ACC112 (cell line): ENCODE measurements around the gene GGN.

Source experiments
- H2AFZ ChIP-seq: fragments of 200-600 bp; sonication (generic); one replicate; pipeline ENCODE4 v1.6.0; 2017; ENCODE audit warnings: antibody characterized with exemption, low read length; ENCODE audit not compliant: unreplicated experiment
- H3K27ac ChIP-seq: fragments of 200-600 bp; sonication (generic); 2 replicates; pipeline ENCODE4 v1.5.1; 2014; ENCODE audit warnings: low read depth, mild to moderate bottlenecking, antibody characterized with exemption, low read length, moderate library complexity
- H3K27me3 ChIP-seq: fragments of 200-600 bp; sonication (generic); 2 replicates; pipeline ENCODE4 v1.6.1; 2014; ENCODE audit warnings: mild to moderate bottlenecking, antibody characterized with exemption, low read length, moderate library complexity, mixed read lengths; ENCODE audit not compliant: insufficient read depth
- H3K36me3 ChIP-seq: fragments of 200-600 bp; sonication (generic); 2 replicates; pipeline ENCODE4 v1.6.1; 2016; ENCODE audit warnings: mild to moderate bottlenecking, antibody characterized with exemption, low read length, moderate library complexity, mixed read lengths; ENCODE audit not compliant: insufficient read depth
- H3K4me1 ChIP-seq: fragments of 200-600 bp; sonication (generic); one replicate; pipeline ENCODE4 v1.6.1; 2016; ENCODE audit warnings: low read length, mixed read lengths; ENCODE audit not compliant: insufficient read depth, unreplicated experiment, control insufficient read depth
- H3K4me3 ChIP-seq: fragments of 200-600 bp; sonication (generic); 2 replicates; pipeline ENCODE4 v1.5.1; 2014; ENCODE audit warnings: mild to moderate bottlenecking, low read depth, low read length
- H3K79me2 ChIP-seq: fragments of 200-600 bp; sonication (generic); one replicate; pipeline ENCODE4 v1.6.0; 2016; ENCODE audit warnings: low read length; ENCODE audit not compliant: control insufficient read depth, unreplicated experiment, insufficient read depth

The GGN gene

GRCh38 chr19:38361633-38362075, 26.2 kb downstream of the GGN start:
- H3K27me3 ChIP-seq = peaks cover 31% of the 10 kb centered on the region
- no peak overlapping the region for H3K27ac ChIP-seq
- no peak overlapping the region for H2AFZ ChIP-seq
- no peaks in the 10 kb centered on the region for H3K79me2 ChIP-seq
- no peaks in the 10 kb centered on the region for H3K36me3 ChIP-seq
- peak overlapping the region; percentile 82 for H3K4me3 ChIP-seq
- no peaks in the 10 kb centered on the region for H3K4me1 ChIP-seq

DNA sequence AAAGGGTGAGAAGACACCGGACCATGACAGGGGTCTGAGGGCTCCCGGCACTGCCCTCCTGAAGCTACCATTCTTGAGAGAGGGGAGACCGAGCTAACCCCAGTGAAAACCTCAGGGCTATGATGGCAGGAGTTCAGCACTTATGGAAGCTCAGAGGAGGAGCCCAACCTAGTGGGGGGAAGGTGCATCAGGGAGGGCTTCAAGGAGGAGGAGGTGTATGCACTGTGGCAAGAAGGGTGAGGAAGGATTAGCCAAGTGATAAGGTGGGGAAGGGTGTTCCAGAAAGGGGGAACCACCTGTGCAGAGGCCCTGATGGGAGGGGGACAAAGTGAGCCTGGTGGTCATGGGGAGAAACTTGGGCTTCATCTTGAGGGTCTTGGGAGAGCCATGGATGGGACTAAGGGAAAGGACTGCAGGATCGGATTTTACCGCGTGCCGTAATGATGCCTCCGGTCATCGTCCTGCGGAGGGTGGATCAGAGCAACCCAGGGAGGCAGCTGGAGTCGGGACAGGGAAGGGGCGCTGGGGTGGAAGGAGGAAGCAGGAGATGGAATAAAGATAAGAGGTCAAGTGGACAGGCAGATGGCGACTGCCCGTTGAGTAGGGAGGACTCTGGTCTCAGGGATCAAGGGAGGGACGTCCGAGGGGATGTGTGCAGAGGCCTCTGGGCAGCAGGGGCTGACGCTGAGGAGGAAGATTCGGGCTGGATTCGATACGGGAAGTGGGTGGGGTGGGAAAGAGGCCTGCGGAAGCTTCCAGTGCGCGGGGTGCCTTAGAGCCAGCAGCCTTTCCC, 26.8 kb downstream of the GGN start:
- Histone ChIP-seq H3K27ac (no peak overlapping the region), H3K27me3 (peaks cover 32% of the 10 kb centered on the region), H3K79me2 (no peaks in the 10 kb centered on the region), H3K36me3 (no peaks in the 10 kb centered on the region), H3K4me1 (no peaks in the 10 kb centered on the region), H2AFZ (no peak overlapping the region), H3K4me3 (peak overlapping the region; percentile 82)

- Histone ChIP-seq H3K27ac (no peak overlapping the region), H2AFZ (no peak overlapping the region), H3K36me3 (no peaks in the 10 kb centered on the region), H3K4me3 (no peak overlapping the region), H3K27me3 (peaks cover 36% of the 10 kb centered on the region), H3K79me2 (no peaks in the 10 kb centered on the region), H3K4me1 (no peaks in the 10 kb centered on the region)
These were observed 27.5 kb downstream of the GGN start for GRCh38 chr19:38360351-38360750.

DNA sequence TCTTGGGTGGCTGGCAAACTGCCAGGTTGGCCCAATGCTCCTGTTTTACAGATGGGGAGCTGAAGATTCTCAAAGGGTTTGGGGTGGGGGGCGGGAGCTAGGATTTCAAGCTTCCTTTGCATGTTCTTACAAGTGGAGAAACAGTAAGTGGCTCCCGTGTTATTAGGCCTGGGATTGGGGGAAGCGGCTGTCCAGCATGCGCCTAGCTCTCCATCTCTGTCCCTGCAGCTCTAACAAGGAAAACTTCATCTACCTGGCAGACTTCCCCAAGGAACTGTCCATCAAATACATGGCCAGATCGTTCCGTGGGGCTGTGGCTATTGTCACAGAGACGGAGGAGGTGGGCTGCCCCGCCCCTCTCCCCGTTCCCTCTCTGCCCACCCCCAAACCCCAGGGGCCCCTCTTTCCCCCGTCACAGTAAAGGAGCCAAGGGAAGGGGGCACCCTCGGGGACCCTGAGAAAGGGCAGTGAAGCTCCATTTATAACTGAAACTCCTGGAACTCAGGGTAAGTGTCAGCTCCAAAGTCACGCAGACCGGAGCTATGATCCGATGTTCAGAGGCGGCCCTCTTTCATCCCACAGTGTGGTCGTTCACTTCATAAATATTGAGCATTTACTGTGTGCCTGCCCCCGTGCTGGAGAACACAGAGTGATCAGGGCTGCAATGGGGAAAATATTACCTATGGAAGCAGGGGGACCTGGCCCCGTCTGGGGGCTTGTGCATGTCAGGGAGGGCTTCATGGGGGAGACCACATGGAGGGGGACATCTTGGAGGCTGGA, 28.4 kb downstream of the GGN start:
- H3K4me3 ChIP-seq = no peak overlapping the region
- H3K27me3 ChIP-seq = peaks cover 36% of the 10 kb centered on the region
- no peak overlapping the region for H2AFZ ChIP-seq
- H3K4me1 ChIP-seq = no peaks in the 10 kb centered on the region
- no peaks in the 10 kb centered on the region for H3K36me3 ChIP-seq
- no peaks in the 10 kb centered on the region for H3K79me2 ChIP-seq
- H3K27ac ChIP-seq = no peak overlapping the region

GRCh38 chr19:38358071-38358470, 29.8 kb downstream of the GGN start:
- H3K27me3 ChIP-seq = peaks cover 36% of the 10 kb centered on the region
- no peaks in the 10 kb centered on the region for H3K79me2 ChIP-seq
- H2AFZ ChIP-seq = no peak overlapping the region
- no peaks in the 10 kb centered on the region for H3K4me1 ChIP-seq
- no peak overlapping the region for H3K27ac ChIP-seq
- no peak overlapping the region for H3K4me3 ChIP-seq
- H3K36me3 ChIP-seq = no peaks in the 10 kb centered on the region

- Histone ChIP-seq H3K27me3 (peaks cover 33% of the 10 kb centered on the region), H3K27ac (no peak overlapping the region), H3K4me1 (no peaks in the 10 kb centered on the region), H3K79me2 (no peaks in the 10 kb centered on the region), H3K36me3 (no peaks in the 10 kb centered on the region), H3K4me3 (no peak overlapping the region), H2AFZ (no peak overlapping the region)
These were observed 31.8 kb downstream of the GGN start for GRCh38 chr19:38355728-38356725.

GRCh38 chr19:38352611-38353010, 35.2 kb downstream of the GGN start:
- Histone ChIP-seq H3K36me3 (no peaks in the 10 kb centered on the region), H3K4me3 (no peak overlapping the region), H2AFZ (no peak overlapping the region), H3K27ac (no peak overlapping the region), H3K27me3 (peaks cover 5% of the 10 kb centered on the region; the same call in 1 of the 2 replicates), H3K4me1 (no peaks in the 10 kb centered on the region), H3K79me2 (no peaks in the 10 kb centered on the region)

- no peaks in the 10 kb centered on the region for H3K36me3 ChIP-seq
- no peaks in the 10 kb centered on the region for H3K4me1 ChIP-seq
- H3K4me3 ChIP-seq = no peak overlapping the region
- H2AFZ ChIP-seq = no peak overlapping the region
- H3K79me2 ChIP-seq = no peaks in the 10 kb centered on the region
- H3K27ac ChIP-seq = no peak overlapping the region
- H3K27me3 ChIP-seq = peaks cover 5% of the 10 kb centered on the region; the same call in 1 of the 2 replicates
These were observed 35.9 kb downstream of the GGN start for GRCh38 chr19:38351865-38352395.

GRCh38 chr19:38350883-38351282, 37.0 kb downstream of the GGN start:
- Histone ChIP-seq H3K36me3 (no peaks in the 10 kb centered on the region), H2AFZ (no peak overlapping the region), H3K79me2 (no peaks in the 10 kb centered on the region), H3K4me3 (no peak overlapping the region), H3K4me1 (no peaks in the 10 kb centered on the region), H3K27me3 (peaks cover 2% of the 10 kb centered on the region; the same call in 1 of the 2 replicates), H3K27ac (no peak overlapping the region)

- Histone ChIP-seq H3K27me3 (no peaks in the 10 kb centered on the region), H2AFZ (no peak overlapping the region), H3K4me1 (no peaks in the 10 kb centered on the region), H3K79me2 (no peaks in the 10 kb centered on the region), H3K27ac (no peak overlapping the region), H3K36me3 (no peaks in the 10 kb centered on the region), H3K4me3 (no peak overlapping the region)
These were observed 41.0 kb downstream of the GGN start for GRCh38 chr19:38346837-38347236.
